GM18508 (cell line): Measurements from ENCODE around the gene FECH.
"Not testable (repeated sequence)": the region's sequence is repeated elsewhere in the genome, so short reads cannot be mapped to it uniquely, and the experiment has no call there.

Experiments used
- ATAC-seq: cut with Tn5 transposase; IDR thresholded peaks from one replicate; pipeline ENCODE4 v1.9.1; 2021; ENCODE audit warnings: moderate number of reproducible peaks; ENCODE audit not compliant: insufficient read depth, unreplicated experiment

FECH gene, protein sequence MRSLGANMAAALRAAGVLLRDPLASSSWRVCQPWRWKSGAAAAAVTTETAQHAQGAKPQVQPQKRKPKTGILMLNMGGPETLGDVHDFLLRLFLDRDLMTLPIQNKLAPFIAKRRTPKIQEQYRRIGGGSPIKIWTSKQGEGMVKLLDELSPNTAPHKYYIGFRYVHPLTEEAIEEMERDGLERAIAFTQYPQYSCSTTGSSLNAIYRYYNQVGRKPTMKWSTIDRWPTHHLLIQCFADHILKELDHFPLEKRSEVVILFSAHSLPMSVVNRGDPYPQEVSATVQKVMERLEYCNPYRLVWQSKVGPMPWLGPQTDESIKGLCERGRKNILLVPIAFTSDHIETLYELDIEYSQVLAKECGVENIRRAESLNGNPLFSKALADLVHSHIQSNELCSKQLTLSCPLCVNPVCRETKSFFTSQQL

DNA sequence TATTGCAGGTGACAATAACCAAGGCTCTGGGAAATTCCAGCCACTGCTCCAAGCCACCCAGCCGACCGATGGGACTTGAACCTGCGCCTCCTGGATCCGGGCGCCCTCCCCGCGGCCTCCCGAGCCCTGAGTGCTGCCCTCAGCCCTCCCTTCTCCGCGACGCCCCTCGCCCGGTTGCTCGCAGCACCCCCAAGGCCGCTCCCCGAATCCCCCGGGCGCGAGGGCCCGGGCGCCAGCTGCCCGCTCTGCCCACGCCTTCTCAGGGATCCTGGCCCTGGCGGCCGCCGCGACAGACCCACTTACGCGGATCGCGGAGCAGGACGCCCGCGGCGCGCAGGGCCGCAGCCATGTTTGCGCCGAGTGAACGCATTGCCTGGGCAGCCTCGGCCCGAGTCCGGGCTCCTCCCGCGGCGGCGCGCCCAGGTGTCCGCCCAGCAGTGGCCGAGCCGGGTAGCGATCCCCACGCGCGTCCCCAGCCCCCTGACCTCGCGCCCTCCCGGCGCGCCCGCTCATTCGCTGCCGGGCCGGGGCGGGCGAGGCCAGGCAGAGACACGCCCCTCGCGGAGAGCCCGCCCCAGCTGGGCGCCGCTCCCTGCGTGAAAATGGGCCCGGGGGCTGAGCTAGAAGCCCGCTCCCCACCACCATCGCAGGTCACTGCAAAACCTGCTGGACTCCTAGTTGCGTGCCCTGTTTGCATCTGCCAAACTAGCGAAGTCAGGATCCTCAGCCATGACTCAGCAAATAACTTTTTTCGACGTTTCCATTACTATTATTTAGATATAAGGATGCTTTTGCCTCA lies at the start of gene FECH:
FECH (minus strand) TSS at position 452 of the 799 bp plus-strand sequence; CDS start at position 370, 82 bp downstream.
- peak; percentile 33 for ATAC-seq

- no peak for ATAC-seq
Measured at GRCh38 chr18:57635003-57635822, 48.7 kb upstream of the FECH start.

- ATAC-seq: no peak
Measured at GRCh38 chr18:57631697-57632096, 45.2 kb upstream of the FECH start.

- no peak for ATAC-seq
Measured at GRCh38 chr18:57630754-57631595, 44.5 kb upstream of the FECH start.

DNA sequence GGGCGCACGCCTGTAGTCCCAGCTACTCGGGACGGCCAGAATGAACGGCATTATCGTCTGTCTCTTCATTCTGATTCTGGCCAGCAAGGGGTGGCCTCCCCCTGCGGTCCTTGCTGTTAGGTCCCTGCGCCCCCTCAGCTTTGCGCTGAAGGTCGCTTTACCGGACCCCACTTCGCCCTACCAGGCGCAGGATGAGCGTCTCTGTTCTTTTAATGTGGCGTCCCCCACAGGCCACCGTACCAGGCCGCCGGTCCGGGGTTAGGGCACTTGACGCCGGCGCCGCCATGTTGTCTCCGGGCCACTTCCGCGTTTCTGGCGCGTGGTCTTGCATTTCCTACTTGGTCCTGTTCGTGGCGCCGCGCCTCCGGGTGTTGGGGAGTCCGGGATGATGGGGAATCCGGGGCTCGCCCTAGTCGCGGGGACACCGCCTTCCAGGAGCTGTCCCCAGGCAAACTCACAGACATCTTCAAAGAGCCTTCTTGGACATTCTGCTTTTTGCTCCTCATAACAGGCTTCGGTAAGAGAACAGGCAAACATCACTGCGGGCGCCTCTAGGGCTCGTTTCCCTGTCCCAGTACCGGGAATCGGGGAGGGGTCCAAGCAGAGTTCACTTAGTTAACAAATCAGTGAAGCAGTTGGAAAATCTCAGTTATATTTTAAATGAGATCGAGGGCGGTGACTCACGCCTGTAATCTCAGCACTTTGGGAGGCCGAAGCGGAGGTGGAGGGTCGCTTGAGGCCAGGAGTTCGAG lies 43.7 kb upstream of the FECH start:
- ATAC-seq: peak; percentile 63

GRCh38 chr18:57629422-57629821 lies 42.9 kb upstream of the FECH start:
- no peak for ATAC-seq

DNA sequence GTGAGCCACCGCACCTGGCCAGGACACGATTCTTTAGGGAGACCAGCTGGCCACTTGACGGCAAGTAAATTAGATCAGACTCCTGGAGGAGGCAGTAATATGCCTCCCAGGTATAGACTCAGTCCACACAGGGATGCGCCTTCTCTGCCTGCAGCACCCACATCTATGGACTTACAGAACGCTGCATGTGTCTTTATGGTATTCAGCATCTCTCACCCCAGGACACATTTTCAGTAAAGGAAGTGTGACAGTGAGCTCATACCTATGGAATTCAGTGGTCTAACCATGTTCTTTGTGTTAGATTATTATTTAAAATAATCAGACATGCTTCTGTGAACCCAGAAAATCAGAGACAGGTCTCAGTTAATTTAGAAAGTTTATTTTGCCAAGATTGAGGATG lies 41.0 kb upstream of the FECH start:
- no peak for ATAC-seq

DNA sequence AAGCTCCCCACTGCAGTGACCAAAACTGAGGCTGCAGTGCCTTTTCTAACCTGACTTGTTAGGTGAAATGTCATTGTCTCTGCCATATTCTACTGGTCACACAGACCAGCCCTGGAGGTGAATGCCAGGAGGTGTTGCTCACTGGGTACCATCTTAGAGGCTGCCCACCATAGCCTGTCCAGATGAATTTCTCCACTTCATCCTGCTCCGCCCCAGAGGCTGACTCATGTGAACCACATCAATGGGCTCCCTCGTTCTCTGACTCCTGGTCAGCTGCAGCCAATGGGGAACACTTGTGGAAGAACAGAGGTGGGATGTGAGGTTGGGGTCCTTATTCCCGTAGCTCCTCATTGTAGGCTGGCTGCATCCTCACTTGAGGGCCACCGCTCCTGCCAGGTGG lies 38.5 kb upstream of the FECH start:
- no peak for ATAC-seq

DNA sequence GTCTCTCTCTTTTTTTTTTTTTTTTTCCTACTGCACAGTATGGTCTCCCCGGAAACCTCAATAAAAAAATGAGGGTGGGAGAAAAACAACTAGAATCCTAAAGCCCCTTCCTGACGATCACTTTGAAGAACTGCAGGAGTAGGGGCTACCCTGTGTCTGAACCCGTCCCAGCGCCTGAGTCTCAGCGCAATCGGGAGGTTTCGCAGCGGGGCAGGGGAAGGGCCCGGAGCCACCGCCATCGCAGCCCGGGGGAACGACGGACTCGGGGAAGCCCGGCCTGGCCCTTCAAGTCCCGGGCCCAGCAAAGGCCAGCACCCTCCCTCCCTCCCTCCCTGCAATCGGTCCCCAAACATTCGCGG lies 34.7 kb upstream of the FECH start:
- ATAC-seq: no peak

- ATAC-seq: no peak
Measured at GRCh38 chr18:57619876-57620275, 33.4 kb upstream of the FECH start.

GRCh38 chr18:57618910-57619309 lies 32.4 kb upstream of the FECH start:
- ATAC-seq: no peak

- ATAC-seq: no peak
Measured at GRCh38 chr18:57603871-57604270, 17.4 kb upstream of the FECH start.

DNA sequence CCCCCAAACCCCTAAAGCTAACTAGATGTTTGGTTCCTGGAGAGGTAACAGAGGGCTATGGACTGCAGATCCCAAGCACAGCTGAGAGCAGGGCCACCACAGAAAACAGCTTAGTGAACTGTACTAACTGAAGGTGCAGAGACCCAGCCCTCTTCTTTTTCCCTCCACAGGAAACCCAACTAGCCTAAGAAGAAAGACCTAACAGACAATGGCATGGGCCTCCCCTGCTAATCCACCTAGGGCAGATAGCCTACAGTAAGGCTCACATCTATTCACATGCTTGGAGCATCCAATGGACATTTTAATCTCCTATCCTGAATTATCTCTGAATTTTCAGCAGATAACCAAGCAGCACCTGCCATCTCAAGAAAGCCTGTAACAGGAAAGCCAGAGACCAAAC lies 8.8 kb upstream of the FECH start:
- ATAC-seq: no peak

GRCh38 chr18:57592716-57593115 lies 6.2 kb upstream of the FECH start:
- ATAC-seq: not testable (repeated sequence)

DNA sequence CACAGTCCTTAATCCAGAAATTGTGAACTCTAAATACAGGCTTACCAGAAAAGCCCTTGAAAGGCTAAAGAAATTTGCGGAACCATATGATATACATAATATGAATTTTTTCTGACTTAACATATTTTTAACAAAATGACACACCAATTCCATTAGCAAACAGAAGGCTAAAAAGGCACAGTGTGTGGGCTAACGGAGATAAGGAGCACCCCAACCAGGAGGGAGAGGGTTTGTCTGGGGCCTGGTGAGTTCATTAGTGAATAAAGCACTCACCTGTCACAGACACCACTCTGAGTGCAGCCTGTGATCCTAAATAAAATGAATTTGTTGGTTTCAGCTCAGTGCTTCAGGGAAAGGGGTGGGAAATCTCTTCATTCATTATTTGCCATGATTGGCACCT lies 2.7 kb upstream of the FECH start:
- ATAC-seq: no peak

DNA sequence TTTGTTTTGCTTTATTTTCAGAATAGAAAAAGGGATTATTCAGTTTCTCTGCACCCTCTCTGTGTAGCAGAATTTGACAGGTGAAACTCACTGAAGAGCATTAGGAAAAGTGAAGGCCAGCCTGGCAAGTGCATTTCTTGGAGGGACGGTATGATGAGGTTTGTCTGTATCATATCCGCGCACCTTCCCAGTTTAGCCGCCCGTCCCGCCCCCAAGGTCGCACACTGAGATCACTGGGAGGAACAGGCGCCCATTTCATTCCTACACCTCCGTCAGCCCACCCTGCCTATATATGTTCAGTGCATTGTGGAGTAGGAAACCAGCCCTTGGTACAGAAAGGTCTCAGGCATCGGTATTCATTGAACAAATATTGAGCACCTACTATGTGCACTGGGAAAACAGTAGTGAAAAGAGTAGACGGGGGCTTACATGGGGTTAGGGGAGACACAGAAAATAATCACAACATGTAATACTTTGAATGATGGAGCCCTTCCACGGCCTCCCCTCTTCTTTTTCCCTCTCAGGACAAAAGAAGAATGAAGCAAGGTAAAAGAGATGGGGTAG lies 678 bp upstream of the FECH start:
- ATAC-seq: no peak

GRCh38 chr18:57585855-57586250 lies 649 bp downstream of the FECH start:
- ATAC-seq: no peak

DNA sequence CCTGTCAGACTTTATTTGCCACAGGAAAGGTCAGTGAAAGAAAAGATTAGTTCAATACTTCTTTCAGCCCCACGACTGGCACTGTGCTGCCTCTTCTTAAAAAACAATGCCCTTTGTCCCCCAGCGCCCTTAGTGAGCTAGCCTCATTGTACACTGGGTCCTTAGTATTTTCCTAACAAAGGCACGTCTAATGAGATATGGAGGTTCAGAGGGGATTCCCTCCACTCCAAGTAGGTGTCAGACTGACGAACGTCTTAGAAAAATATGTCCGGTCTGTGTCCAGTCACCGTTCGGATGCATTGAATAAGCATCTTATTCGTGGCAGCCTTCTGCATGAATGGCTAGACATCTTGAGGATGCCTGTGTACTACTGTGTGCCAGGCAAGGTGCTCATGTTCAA lies 1.1 kb downstream of the FECH start:
- no peak for ATAC-seq

DNA sequence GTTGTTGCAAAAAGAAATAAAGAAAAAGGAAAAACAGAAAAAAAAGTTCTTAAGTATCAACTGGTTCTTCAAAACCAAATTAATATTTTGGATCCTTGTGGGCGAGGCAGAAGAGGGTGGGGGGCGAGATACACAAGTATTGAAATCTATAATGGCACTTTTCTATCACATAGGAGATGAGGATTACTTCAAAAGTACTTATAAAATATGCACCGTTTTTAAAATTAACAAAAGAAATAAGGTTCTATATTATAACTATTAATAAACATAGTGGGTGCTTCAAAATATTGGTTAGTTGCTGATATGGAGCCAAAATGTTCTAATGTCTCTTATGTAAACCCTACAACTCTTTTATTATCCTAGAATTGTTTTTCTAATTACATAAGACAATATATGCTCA lies 2.1 kb downstream of the FECH start:
- ATAC-seq: no peak
